Posterior vena cava (tissue), 2 donors: ENCODE results near the gene CLCA2. TPM values are rescaled to one million over a fixed set of nuclear protein-coding genes. Genes with fewer than 3 reads are reported as not detected.

Source experiments
- DNase-seq: peaks from one replicate; pipeline ENCODE4 v3.0.0-alpha.2; 2020; ENCODE audit warnings: low spot score
- intact Hi-C, 2 donors: fragments of 100-400 bp; cut with DNase I; formaldehyde crosslinking; loops; one replicate each; pipeline versions ENCODE4 v1.14.1 to v1.14.2; 2022 to 2023
- total RNA-seq, 2 donors: library from RNA; stranded (reverse); fragmentation: NEBNext Ultra II Directional; extraction: Animal tissue kit (Norgen Biotek cat#: 25700); gene quantifications; one replicate each; pipeline ENCODE4 v1.2.1, GENCODE V29; 2021
- donor health status: DM: yes; HTN: yes; CAD: no.
- donor health status: DM: yes; HTN: yes; CAD: no.

The CLCA2 gene
- total RNA-seq, 2 donors from 2014 or later = 0.10 to 0.32 TPM

DNA sequence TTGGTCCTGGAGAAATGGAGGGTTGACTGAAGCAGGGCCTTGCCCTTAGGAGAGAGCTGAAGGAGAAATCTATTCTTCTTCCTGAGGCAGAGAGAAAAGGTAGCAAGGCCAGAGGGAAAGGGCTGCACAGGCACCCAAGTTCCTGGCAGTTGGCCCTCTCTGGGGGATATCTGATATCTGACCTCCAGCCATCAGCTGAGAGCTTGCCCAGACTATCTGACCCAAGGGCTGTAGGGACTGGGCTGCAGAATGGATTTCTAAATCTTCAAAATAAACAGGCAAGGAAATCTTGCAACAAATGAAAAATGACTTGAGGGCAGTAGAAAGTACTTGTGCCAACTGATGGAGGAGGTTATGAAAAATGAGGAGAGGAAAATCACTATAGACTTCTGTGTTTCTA is 498 bp upstream of the CLCA2 start:
- intact Hi-C loops = no loop called here
- DNase-seq = no peak

GRCh38 chr1:86429122-86429725 is 5.3 kb downstream of the CLCA2 start:
- intact Hi-C loops = no loop called here
- DNase-seq = no peak

GRCh38 chr1:86429835-86430234 is 5.9 kb downstream of the CLCA2 start:
- intact Hi-C loops = no loop called here
- no peak for DNase-seq

DNA sequence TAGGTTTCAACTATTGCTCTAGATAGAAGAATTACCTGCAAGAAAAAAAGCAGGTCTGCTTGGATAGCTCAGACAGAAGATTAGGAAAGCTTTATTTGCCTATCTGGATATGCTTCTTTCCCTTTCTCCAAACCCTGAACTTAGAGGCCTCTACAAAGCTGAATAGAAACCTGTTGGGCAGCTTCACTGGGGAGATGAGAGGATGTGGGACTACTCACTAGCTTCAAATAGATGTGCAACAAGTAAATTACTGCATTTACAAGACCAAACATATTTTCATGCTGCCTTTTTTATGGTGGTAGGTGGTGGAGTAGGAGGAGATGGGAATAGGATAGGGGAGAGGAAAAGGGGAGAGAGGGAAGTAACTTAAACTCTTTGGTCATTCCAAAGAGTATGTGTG is 6.4 kb downstream of the CLCA2 start:
- intact Hi-C loops = no loop called here
- DNase-seq = no peak

DNA sequence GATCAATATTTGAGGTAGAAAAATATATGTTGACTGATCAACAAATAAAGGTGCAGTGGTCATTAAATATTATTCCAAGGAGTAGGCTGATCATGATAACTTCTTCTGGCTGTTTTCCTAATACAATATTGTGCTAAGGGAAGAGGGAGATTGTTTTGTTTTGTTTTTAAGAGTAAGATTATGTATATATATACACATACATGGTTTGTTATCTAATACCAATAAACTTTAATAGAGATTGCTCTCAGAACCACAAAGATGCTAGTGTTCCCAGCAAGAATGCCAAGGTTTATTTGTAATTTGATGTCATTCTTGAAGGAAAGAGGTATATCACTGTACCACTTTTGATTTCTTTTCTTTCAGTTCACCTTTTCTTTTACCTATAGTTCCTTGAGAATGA is 10.1 kb downstream of the CLCA2 start:
- DNase-seq = no peak
- intact Hi-C loops = no loop called here

DNA sequence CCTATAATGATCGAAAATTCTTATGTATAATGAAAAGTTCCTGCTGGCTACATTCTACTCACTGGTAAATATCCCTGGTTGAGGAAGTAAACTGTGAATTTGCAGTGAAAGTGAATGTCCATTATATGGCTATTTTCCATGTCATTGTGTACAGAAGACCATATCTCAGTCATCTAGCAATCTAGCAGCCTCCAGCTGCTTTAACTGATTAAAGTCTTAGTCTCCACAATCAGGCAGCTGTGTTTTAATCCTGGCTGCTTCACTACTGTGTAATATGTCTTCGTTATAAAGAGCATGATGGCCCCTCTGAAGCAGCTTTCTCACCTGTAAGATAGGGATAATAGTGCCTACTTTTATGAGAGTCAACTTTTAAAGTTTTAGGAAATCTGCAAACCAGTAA is 11.4 kb downstream of the CLCA2 start:
- intact Hi-C loops = no loop called here
- no peak for DNase-seq

DNA sequence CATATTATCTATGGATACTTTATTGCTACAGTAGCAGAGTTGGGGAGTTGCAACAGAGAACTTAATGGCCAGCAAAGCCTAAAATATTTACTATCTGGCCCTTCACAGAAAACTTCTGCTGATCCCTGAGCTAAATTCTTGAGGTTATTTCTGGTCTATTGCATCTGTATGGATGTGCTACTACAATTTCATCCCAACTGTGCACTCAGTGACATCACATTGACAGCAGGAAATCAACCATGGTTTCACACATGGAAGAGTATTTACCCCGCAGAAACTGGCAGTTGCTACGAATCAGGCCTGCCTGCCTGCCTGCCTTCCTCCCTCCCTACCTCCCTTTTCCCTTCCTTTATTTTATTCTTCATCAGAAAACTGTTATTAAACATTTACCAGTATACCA is 12.1 kb downstream of the CLCA2 start:
- intact Hi-C loops = no loop called here
- DNase-seq = no peak

GRCh38 chr1:86441581-86441980 is 17.6 kb downstream of the CLCA2 start:
- intact Hi-C loops = no loop called here

GRCh38 chr1:86441997-86442396 is 18.0 kb downstream of the CLCA2 start:
- intact Hi-C loops = no loop called here

More at GRCh38 chr1:86441581-86441980, 17.6 kb downstream of the CLCA2 start:
- no peak for DNase-seq

GRCh38 chr1:86445919-86446318 is 21.9 kb downstream of the CLCA2 start:
- intact Hi-C loops = no loop called here
- no peak for DNase-seq

More at GRCh38 chr1:86441997-86442396, 18.0 kb downstream of the CLCA2 start:
- DNase-seq = no peak

DNA sequence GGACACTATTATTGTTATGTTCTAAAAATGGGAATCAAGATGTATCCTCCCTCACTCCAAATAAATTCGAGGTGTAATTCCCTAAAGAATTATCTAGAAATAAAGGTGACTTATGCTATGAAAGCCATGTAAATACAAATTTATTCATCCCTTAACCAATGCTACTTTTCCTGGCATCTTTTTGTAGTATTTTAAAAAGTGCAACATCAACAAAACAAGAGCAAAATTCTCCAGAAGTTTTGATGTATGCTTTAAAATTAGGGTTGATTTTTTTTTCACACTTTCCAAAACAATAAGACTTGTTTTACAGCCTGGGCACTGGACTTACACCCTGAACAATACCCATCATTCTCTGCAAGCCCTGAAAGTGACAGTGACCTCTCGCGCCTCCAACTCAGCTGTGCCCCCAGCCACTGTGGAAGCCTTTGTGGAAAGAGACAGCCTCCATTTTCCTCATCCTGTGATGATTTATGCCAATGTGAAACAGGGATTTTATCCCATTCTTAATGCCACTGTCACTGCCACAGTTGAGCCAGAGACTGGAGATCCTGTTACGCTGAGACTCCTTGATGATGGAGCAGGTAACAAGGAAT is 23.3 kb downstream of the CLCA2 start:
- intact Hi-C loops = no loop called here
- no peak for DNase-seq

- intact Hi-C loops = no loop called here
- DNase-seq = no peak
Measured at GRCh38 chr1:86448670-86449069, 24.7 kb downstream of the CLCA2 start.

DNA sequence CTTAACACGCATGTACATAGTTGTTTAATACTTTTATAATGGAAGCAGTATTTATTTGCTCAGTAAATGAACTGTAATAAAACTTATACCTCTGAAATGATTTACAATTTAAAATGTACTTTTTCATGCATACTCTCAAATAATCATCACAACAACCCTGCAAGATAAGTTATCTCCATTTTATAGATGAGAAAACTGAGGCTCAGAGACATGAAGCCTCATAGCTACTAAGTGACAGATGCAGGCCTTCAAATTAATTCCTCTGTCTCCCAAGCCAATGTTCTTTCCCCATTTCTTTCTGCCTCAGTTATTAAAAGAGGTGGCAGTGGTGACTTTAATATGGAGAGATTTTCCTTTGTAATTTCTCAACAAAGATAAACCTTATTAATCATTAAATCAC is 25.1 kb downstream of the CLCA2 start:
- DNase-seq = no peak
- intact Hi-C loops = no loop called here

DNA sequence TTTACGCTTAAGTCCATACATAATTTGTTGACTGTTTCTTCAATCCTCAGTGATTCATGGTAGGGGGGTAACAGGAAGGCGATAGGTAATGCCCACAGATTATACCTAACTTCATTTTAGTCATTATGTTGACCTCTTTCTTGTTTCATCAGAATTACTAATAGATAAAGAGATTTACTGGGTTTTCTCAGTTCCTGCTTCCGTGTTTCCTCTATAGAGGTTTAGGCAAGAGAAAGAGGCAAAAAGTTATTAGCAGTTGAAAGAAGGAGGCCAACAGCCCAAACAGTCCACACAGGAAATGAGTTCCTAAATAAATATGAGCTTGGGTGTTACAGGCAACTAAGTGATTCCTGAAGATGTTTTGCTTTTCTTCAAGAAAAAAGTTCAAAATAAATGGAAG is 26.9 kb downstream of the CLCA2 start:
- no peak for DNase-seq
- intact Hi-C loops = no loop called here

- DNase-seq = no peak
- intact Hi-C loops = no loop called here
Measured at GRCh38 chr1:86453664-86454063, 29.7 kb downstream of the CLCA2 start.

DNA sequence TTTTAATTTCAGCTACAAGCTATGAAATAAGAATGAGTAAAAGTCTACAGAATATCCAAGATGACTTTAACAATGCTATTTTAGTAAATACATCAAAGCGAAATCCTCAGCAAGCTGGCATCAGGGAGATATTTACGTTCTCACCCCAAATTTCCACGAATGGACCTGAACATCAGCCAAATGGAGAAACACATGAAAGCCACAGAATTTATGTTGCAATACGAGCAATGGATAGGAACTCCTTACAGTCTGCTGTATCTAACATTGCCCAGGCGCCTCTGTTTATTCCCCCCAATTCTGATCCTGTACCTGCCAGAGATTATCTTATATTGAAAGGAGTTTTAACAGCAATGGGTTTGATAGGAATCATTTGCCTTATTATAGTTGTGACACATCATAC is 31.1 kb downstream of the CLCA2 start:
- intact Hi-C loops = no loop called here
- no peak for DNase-seq

- DNase-seq = no peak
- intact Hi-C loops = no loop called here
Measured at GRCh38 chr1:86460998-86461397, 37.0 kb downstream of the CLCA2 start.

- no peak for DNase-seq
- intact Hi-C loops = no loop called here
Measured at GRCh38 chr1:86461482-86461881, 37.5 kb downstream of the CLCA2 start.

GRCh38 chr1:86464819-86465218 is 40.8 kb downstream of the CLCA2 start:
- DNase-seq = no peak
- intact Hi-C loops = no loop called here

GRCh38 chr1:86466109-86466844 is 42.3 kb downstream of the CLCA2 start:
- DNase-seq = no peak
- intact Hi-C loops = no loop called here

GRCh38 chr1:86466986-86467385 is 43.0 kb downstream of the CLCA2 start:
- DNase-seq = no peak
- intact Hi-C loops = no loop called here
